Brain microvascular endothelial cell (primary cell): ENCODE data around the gene ZBTB3.
A peak's percentile ranks its signal among the peaks of the same experiment; 100 is the strongest.

Experiments
- DNase-seq: peaks from one replicate; pipeline ENCODE4 v3.0.0-alpha.2; 2020
- H3K27ac ChIP-seq: fragments of 250-450 bp; sonication (Bioruptor Pico); 2 replicates; pipeline ENCODE4 v1.5.1; 2020; ENCODE audit warnings: mild to moderate bottlenecking, moderate library complexity
- H3K27me3 ChIP-seq: fragments of 250-450 bp; sonication (Bioruptor Pico); replicated peaks from 2 replicates; pipeline ENCODE4 v1.5.1; 2020; ENCODE audit warnings: mild to moderate bottlenecking
- H3K36me3 ChIP-seq: fragments of 250-450 bp; sonication (Bioruptor Pico); replicated peaks from 2 replicates; pipeline ENCODE4 v1.5.1; 2020; ENCODE audit warnings: mild to moderate bottlenecking
- H3K4me3 ChIP-seq: 2 replicates; pipeline ENCODE4 v1.5.1; 2011; ENCODE audit warnings: low read depth, mild to moderate bottlenecking, control low read depth, low read length, moderate library complexity
- in situ Hi-C: cut with HindIII; loops from 2 replicates; pipeline ENCODE4 v1.10.0; 2017; ENCODE audit warnings: low sequenced_read_pairs, low pct_ligation_motif_present
- TF ChIP-seq, protein P1 (sequence below): IDR thresholded peaks from 2 replicates; pipeline ENCODE4 v1.5.1; 2011; ENCODE audit warnings: low read depth, mild to moderate bottlenecking, moderate library complexity, low read length, control low read depth, inconsistent platforms; ENCODE audit errors: missing control alignments

Gene ZBTB3

DNA sequence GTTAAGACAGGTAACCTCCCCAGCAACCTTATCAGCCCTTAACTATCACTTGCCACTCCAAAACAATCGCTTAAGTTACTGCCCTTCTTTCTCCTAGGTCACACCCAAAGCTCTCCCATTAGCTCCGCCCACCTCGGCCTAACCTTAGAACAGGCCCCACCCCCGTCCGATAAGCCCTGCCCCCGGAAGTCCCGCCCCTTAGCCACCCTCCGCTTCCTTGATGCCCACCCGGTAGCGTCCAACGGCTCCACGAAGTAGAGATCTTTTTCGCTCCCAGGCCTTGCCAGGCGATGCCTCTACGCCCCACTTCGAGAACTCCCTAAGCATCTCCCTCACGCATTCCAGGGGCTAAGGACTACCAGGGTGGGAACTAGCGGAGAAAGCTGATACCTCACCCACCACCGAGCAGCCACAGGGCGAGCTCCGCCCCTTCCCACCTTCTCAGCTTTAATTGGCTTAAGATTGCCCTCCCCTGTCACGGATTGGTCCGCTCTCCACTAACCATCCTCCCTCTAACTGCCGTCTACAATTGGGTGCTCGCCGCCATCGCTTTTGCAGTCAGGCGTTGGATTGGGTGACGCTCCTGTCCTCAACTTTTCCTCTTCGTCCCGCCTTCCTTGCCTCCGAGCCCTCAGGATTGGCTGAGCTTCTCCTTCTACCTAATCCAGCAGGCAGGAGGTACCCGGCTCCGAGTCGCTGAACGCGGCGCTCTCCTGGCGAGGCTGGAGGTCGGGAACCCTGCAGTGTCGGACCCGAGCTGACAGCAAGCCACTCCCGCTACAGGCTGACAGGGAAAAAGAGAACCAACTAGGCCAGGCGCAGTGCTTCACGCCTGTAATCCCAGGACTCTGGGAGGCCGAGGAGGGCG lies at the start of gene ZBTB3:
Gene ZBTB3 (minus strand): TSS at position 425 of the 868 bp plus-strand sequence. CDS start 496 bp downstream, outside the sequence.
- Histone ChIP-seq H3K27me3 (no peaks in the 10 kb centered on the region), H3K27ac (peak within 1 kb of the TSS; percentile 94), H3K4me3 (peak within 1 kb of the TSS; percentile 94), H3K36me3 (peaks cover 3% of the 10 kb centered on the region)
- peak; percentile 99 for DNase-seq
- in situ Hi-C loops = no loop called here
- TF ChIP-seq, protein P1, sequence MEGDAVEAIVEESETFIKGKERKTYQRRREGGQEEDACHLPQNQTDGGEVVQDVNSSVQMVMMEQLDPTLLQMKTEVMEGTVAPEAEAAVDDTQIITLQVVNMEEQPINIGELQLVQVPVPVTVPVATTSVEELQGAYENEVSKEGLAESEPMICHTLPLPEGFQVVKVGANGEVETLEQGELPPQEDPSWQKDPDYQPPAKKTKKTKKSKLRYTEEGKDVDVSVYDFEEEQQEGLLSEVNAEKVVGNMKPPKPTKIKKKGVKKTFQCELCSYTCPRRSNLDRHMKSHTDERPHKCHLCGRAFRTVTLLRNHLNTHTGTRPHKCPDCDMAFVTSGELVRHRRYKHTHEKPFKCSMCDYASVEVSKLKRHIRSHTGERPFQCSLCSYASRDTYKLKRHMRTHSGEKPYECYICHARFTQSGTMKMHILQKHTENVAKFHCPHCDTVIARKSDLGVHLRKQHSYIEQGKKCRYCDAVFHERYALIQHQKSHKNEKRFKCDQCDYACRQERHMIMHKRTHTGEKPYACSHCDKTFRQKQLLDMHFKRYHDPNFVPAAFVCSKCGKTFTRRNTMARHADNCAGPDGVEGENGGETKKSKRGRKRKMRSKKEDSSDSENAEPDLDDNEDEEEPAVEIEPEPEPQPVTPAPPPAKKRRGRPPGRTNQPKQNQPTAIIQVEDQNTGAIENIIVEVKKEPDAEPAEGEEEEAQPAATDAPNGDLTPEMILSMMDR = no peak

- TF ChIP-seq, protein P1 = no peak
- Histone ChIP-seq H3K36me3 (peaks cover 64% of the 10 kb centered on the region), H3K27ac (no peak overlapping the region), H3K4me3 (no peak overlapping the region), H3K27me3 (no peaks in the 10 kb centered on the region)
- in situ Hi-C loops = no loop called here
- no peak for DNase-seq
Observed at GRCh38 chr11:62801071-62801470, 47.1 kb upstream of the ZBTB3 start.

DNA sequence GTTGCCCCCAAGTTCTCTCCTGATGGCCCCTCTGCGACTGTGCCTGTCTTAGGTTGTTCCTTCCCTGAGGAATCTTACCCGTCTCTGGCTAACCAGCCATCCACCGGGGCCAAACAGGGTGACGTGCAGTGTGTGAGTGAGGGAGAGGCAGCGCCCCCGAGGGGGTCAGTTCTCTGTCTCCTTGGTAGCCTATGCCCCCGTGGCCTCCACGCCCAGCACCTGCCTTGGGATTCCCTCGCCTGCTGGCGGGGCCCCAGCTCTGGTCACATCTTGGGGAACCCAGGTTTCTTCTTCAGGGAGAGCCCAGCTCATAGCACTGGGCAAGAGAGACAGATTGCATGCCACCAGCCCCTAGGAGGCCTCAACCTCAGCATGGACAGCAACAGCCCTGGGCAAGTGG lies 45.5 kb upstream of the ZBTB3 start:
- H3K27me3 ChIP-seq = no peaks in the 10 kb centered on the region
- no peak for DNase-seq
- in situ Hi-C loops = no loop called here
- TF ChIP-seq, protein P1 = no peak
- no peak overlapping the region for H3K4me3 ChIP-seq
- no peak overlapping the region for H3K27ac ChIP-seq
- H3K36me3 ChIP-seq = peaks cover 80% of the 10 kb centered on the region

GRCh38 chr11:62796281-62796680 lies 42.3 kb upstream of the ZBTB3 start:
- no peak overlapping the region for H3K4me3 ChIP-seq
- peaks cover 87% of the 10 kb centered on the region for H3K36me3 ChIP-seq
- TF ChIP-seq, protein P1 = no peak
- in situ Hi-C loops = no loop called here
- no peaks in the 10 kb centered on the region for H3K27me3 ChIP-seq
- no peak for DNase-seq
- H3K27ac ChIP-seq = no peak overlapping the region

GRCh38 chr11:62794201-62794775 lies 40.3 kb upstream of the ZBTB3 start:
- Histone ChIP-seq H3K36me3 (peaks cover 78% of the 10 kb centered on the region), H3K27ac (no peak overlapping the region), H3K4me3 (no peak overlapping the region), H3K27me3 (no peaks in the 10 kb centered on the region)
- in situ Hi-C loops = no loop called here
- no peak for DNase-seq
- TF ChIP-seq, protein P1 = no peak
